IMR-90 (cell line): ENCODE data around the gene IFIT1B. TPM values are rescaled to one million over a fixed set of nuclear protein-coding genes. Genes with fewer than 3 reads are reported as not detected.

Source experiments
- ATAC-seq: fragments of 200-7000 bp; cut with Tn5 transposase; 2 replicates; pipeline ENCODE4 v1.9.1; 2020; ENCODE audit warnings: low read depth, mild to moderate bottlenecking, moderate library complexity
- BruUV-seq: library from RNA; stranded (reverse); fragments of 400-500 nt; replicated peaks from 2 replicates; lab custom pipeline; 2021; lab: Mats Ljungman, UMichigan
- CTCF ChIA-PET: fragments of 300-600 bp; formaldehyde crosslinking; extraction: SDS; loops from one replicate; lab custom pipeline; 2021; ENCODE audit warnings: antibody characterized with exemption; lab: Yijun Ruan, JAX
- POLR2A ChIA-PET: fragments of 300-600 bp; sonication (Branson Sonifier 250); formaldehyde crosslinking; loops from one replicate; lab custom pipeline; 2022; ENCODE audit warnings: antibody characterized with exemption; ENCODE audit not compliant: unreplicated experiment; lab: Charles Lee
- DNase-seq: peaks from one replicate; pipeline ENCODE4 v3.0.0; 2013
- H2AFZ ChIP-seq: replicated peaks from 2 replicates; pipeline ENCODE3; 2013; ENCODE audit warnings: low read length, mild to moderate bottlenecking; ENCODE audit not compliant: poor library complexity
- H2AK5ac ChIP-seq: 2 replicates; pipeline ENCODE4 v1.6.1; 2013; ENCODE audit warnings: low read depth, low read length, inconsistent platforms
- H2AK9ac ChIP-seq: replicated peaks from 2 replicates; pipeline ENCODE3; 2013; ENCODE audit warnings: mild to moderate bottlenecking, low read depth, low read length, moderate library complexity; ENCODE audit not compliant: poor library complexity
- H2BK120ac ChIP-seq: 2 replicates; pipeline ENCODE4 v1.6.1; 2013; ENCODE audit warnings: low read depth, low read length, inconsistent platforms
- H2BK15ac ChIP-seq: 3 replicates; pipeline ENCODE4 v1.6.1; 2013; ENCODE audit warnings: low read depth, low read length, inconsistent platforms
- H2BK20ac ChIP-seq: 2 replicates; pipeline ENCODE4 v1.6.1; 2013; ENCODE audit warnings: low read depth, mild to moderate bottlenecking, inconsistent platforms, low read length, moderate library complexity
- H2BK5ac ChIP-seq: 2 replicates; pipeline ENCODE4 v1.6.1; 2013; ENCODE audit warnings: mild to moderate bottlenecking, low read depth, low read length, inconsistent platforms; ENCODE audit not compliant: poor library complexity, severe bottlenecking
- H3K14ac ChIP-seq: replicated peaks from 2 replicates; pipeline ENCODE4 v1.6.1; 2013; ENCODE audit warnings: low read depth, low read length, inconsistent platforms
- H3K18ac ChIP-seq: 2 replicates; pipeline ENCODE4 v1.6.1; 2013; ENCODE audit warnings: low read depth, low read length, control low read depth
- H3K23ac ChIP-seq: 2 replicates; pipeline ENCODE4 v1.6.1; 2013; ENCODE audit warnings: low read depth, low read length, inconsistent platforms
- H3K27ac ChIP-seq: 2 replicates; pipeline ENCODE4 v1.5.1; 2013; ENCODE audit warnings: mild to moderate bottlenecking, control low read depth, low read length; ENCODE audit not compliant: insufficient read depth
- H3K27me3 ChIP-seq: 2 replicates; pipeline ENCODE4 v1.6.1; 2013; ENCODE audit warnings: low read length; ENCODE audit not compliant: control insufficient read depth, insufficient read depth
- H3K36me3 ChIP-seq: 2 replicates; pipeline ENCODE4 v1.6.1; 2013; ENCODE audit warnings: low read length, mixed read lengths; ENCODE audit not compliant: control insufficient read depth, insufficient read depth
- H3K4ac ChIP-seq: 2 replicates; pipeline ENCODE4 v1.6.1; 2013; ENCODE audit warnings: low read depth, low read length, inconsistent platforms
- H3K4me1 ChIP-seq: 2 replicates; pipeline ENCODE4 v1.6.1; 2013; ENCODE audit warnings: low read length, mixed read lengths; ENCODE audit not compliant: control insufficient read depth, insufficient read depth
- H3K4me2 ChIP-seq: 2 replicates; pipeline ENCODE4 v1.6.1; 2013; ENCODE audit warnings: low read depth, mild to moderate bottlenecking, control low read depth, low read length, moderate library complexity
- H3K4me3 ChIP-seq: 2 replicates; pipeline ENCODE4 v1.5.1; 2013; ENCODE audit warnings: low read depth, mild to moderate bottlenecking, control low read depth, low read length, moderate library complexity; ENCODE audit not compliant: insufficient read depth
- H3K56ac ChIP-seq: 2 replicates; pipeline ENCODE4 v1.6.1; 2013; ENCODE audit warnings: low read length, inconsistent platforms; ENCODE audit not compliant: insufficient read depth; ENCODE audit errors: extremely low read depth
- H3K79me1 ChIP-seq, 2 experiments: 2 replicates each; pipeline ENCODE4 v1.6.1; 2013; ENCODE audit warnings: low read length in 2 of 2, inconsistent platforms in 1 of 2, low read depth in 1 of 2
- H3K9ac ChIP-seq: 2 replicates; pipeline ENCODE4 v1.6.1; 2013; ENCODE audit warnings: low read depth, low read length, control low read depth
- H3K9me1 ChIP-seq: 2 replicates; pipeline ENCODE4 v1.6.1; 2013; ENCODE audit warnings: low read length, inconsistent platforms; ENCODE audit not compliant: insufficient read depth
- H3K9me3 ChIP-seq: 2 replicates; pipeline ENCODE4 v1.6.1; 2013; ENCODE audit warnings: low read length; ENCODE audit not compliant: control insufficient read depth, insufficient read depth
- H4K20me1 ChIP-seq: 2 replicates; pipeline ENCODE4 v1.6.1; 2013; ENCODE audit warnings: low read length, inconsistent platforms; ENCODE audit not compliant: insufficient read depth
- H4K5ac ChIP-seq: 2 replicates; pipeline ENCODE4 v1.6.1; 2013; ENCODE audit warnings: mild to moderate bottlenecking, low read depth, low read length, control low read depth
- H4K8ac ChIP-seq, 2 experiments: 2 replicates each; pipeline ENCODE4 v1.6.1; 2013; ENCODE audit warnings: low read depth in 2 of 2, low read length in 2 of 2, control low read depth in 1 of 2, inconsistent platforms in 1 of 2
- H4K91ac ChIP-seq: 2 replicates; pipeline ENCODE4 v1.6.1; 2013; ENCODE audit warnings: low read depth, low read length, inconsistent platforms; ENCODE audit not compliant: insufficient read depth
- BHLHE40 ChIP-seq: fragments of 150-350 bp; IDR thresholded peaks from 2 replicates; pipeline ENCODE4 v1.6.1; 2016; ENCODE audit warnings: mild to moderate bottlenecking, low read depth, low read length
- CEBPB ChIP-seq: IDR thresholded peaks from 2 replicates; pipeline ENCODE4 v1.6.1; 2012; ENCODE audit warnings: low read depth, low read length, improper control_type of control experiment
- CHD1 ChIP-seq: IDR thresholded peaks from 2 replicates; pipeline ENCODE4 v1.6.1; 2012; ENCODE audit warnings: low read depth, low read length, improper control_type of control experiment
- CTCF ChIP-seq: conservative IDR thresholded peaks from 2 replicates; pipeline ENCODE4 v1.5.1; 2012; ENCODE audit warnings: mild to moderate bottlenecking, low read depth, low read length, improper control_type of control experiment
- ELK1 ChIP-seq: fragments of 150-350 bp; IDR thresholded peaks from 2 replicates; pipeline ENCODE4 v1.6.1; 2016; ENCODE audit warnings: low read depth, mild to moderate bottlenecking, low read length, moderate library complexity, borderline replicate concordance
- FOS ChIP-seq: fragments of 150-350 bp; IDR thresholded peaks from 2 replicates; pipeline ENCODE4 v1.6.1; 2016; ENCODE audit warnings: low read depth, low read length
- MAFK ChIP-seq: IDR thresholded peaks from 2 replicates; pipeline ENCODE4 v1.6.1; 2012; ENCODE audit warnings: low read depth, low read length, improper control_type of control experiment
- MAZ ChIP-seq: IDR thresholded peaks from 2 replicates; pipeline ENCODE4 v1.6.1; 2012; ENCODE audit warnings: low read depth, mild to moderate bottlenecking, low read length, improper control_type of control experiment, moderate library complexity, borderline replicate concordance
- MXI1 ChIP-seq: IDR thresholded peaks from 2 replicates; pipeline ENCODE4 v1.6.1; 2012; ENCODE audit warnings: low read depth, mild to moderate bottlenecking, low read length, moderate library complexity, borderline replicate concordance
- NFE2L2 ChIP-seq: fragments of 150-350 bp; IDR thresholded peaks from 2 replicates; pipeline ENCODE4 v1.6.1; 2016; ENCODE audit warnings: low read depth, mild to moderate bottlenecking, low read length
- POLR2A ChIP-seq: IDR thresholded peaks from 2 replicates; pipeline ENCODE4 v1.6.1; 2012; ENCODE audit warnings: mild to moderate bottlenecking, low read depth, low read length
- RAD21 ChIP-seq: IDR thresholded peaks from 2 replicates; pipeline ENCODE4 v1.6.1; 2012; ENCODE audit warnings: low read length, improper control_type of control experiment
- RCOR1 ChIP-seq: IDR thresholded peaks from 2 replicates; pipeline ENCODE4 v1.6.1; 2012; ENCODE audit warnings: mild to moderate bottlenecking, low read length, improper control_type of control experiment; ENCODE audit not compliant: insufficient replicate concordance
- RFX5 ChIP-seq: IDR thresholded peaks from 2 replicates; pipeline ENCODE4 v1.8.0; 2012; ENCODE audit warnings: low read depth, mild to moderate bottlenecking, low read length, moderate library complexity
- SMC3 ChIP-seq: fragments of 150-350 bp; IDR thresholded peaks from 2 replicates; pipeline ENCODE4 v1.6.1; 2016; ENCODE audit warnings: low read depth, mild to moderate bottlenecking, antibody characterized with exemption, low read length, moderate library complexity
- dilution Hi-C: fragments of 300-500 bp; cut with HindIII; formaldehyde crosslinking; loops from one replicate; pipeline ENCODE4 v1.14.3; 2018; ENCODE audit warnings: low sequenced_read_pairs; ENCODE audit not compliant: unreplicated experiment
- in situ Hi-C: fragments of 300-500 bp; cut with MboI; formaldehyde crosslinking; loops from 3 replicates; pipeline ENCODE4 v1.14.3; 2019; ENCODE audit warnings: low sequenced_read_pairs, inconsistent platforms, mixed read lengths
- intact Hi-C: fragments of 100-400 bp; cut with micrococcal nuclease; formaldehyde crosslinking; loops from 2 replicates; pipeline ENCODE4 v1.10.0; 2022
- polyA plus RNA-seq, 3 experiments: library from polyadenylated mRNA; depleted of rRNA; stranded (reverse); fragments of >200 nt; gene quantifications; 2 replicates each; pipeline ENCODE4 v1.2.3, GENCODE V29; 2012; ENCODE audit warnings: low replicate concordance in 1 of 3
- total RNA-seq: library from RNA; depleted of rRNA; stranded (reverse); fragments of >200 nt; gene quantifications from 2 replicates; pipeline ENCODE4 v1.2.3, GENCODE V29; 2012
- TF ChIP-seq, protein P1 (sequence below): fragments of 150-350 bp; IDR thresholded peaks from 2 replicates; pipeline ENCODE4 v1.6.1; 2017; ENCODE audit warnings: mild to moderate bottlenecking, antibody characterized with exemption, low read length, low read depth

The IFIT1B gene
- total and polyA plus RNA-seq, 2 of the 4 experiments (the other 2 are of a cell fraction) = not detected

DNA sequence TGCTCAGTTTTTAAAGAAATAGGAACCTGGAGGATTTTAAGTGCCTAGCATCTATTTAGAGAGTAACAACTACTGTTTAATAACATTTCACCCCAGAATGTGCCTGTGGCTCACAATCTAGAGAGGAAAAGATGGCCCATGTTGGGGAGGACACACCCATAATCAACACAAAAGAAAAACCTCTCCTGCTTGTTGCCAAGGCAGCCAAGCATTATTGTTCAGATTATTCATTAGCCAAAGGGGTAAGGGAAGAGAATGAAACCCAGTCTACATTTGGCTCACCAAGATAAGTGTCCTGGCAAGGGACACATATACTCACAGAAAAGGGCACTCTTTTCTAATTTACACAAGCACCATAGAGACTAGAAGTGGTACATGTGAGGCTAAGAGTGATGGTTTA lies 17.7 kb upstream of the IFIT1B start:
- Histone ChIP-seq H4K5ac (no peak overlapping the region), H3K56ac (no peak overlapping the region), H3K4me2 (no peak overlapping the region), H2BK5ac (no peak overlapping the region), H3K4me1 (peaks cover 3% of the 10 kb centered on the region; the same call in 1 of the 2 replicates), H3K79me1 (no peaks in the 10 kb centered on the region), H2BK20ac (no peak overlapping the region), H3K14ac (no peak overlapping the region), H3K4ac (no peak overlapping the region), H2AK5ac (no peak overlapping the region), H4K20me1 (no peaks in the 10 kb centered on the region), H4K91ac (no peak overlapping the region), H2BK15ac (no peak overlapping the region), H4K8ac (no peak overlapping the region), H3K9ac (no peak overlapping the region), H2AFZ (no peak overlapping the region), H3K18ac (no peak overlapping the region), H3K9me1 (0 out of 2 replicates have a peak, but pooled peaks cover 2% of the 10 kb centered on the region), H3K27ac (no peak overlapping the region), H3K27me3 (no peaks in the 10 kb centered on the region), H3K23ac (no peak overlapping the region), H3K9me3 (no peaks in the 10 kb centered on the region), H3K4me3 (no peak overlapping the region), H3K36me3 (no peaks in the 10 kb centered on the region), H2BK120ac (no peak overlapping the region), H2AK9ac (no peak overlapping the region)
- dilution Hi-C loops (no loop called here), in situ Hi-C loops (no loop called here), intact Hi-C loops (no loop called here)
- no TSS peak for BruUV-seq
- DNase-seq (no peak), ATAC-seq (no peak)
- ChIA-PET POLR2A (no interaction called here), CTCF (no interaction called here)
- no peak for TF ChIP-seq FOS
- TF ChIP-seq MAFK = no peak
- TF ChIP-seq SMC3 = no peak
- TF ChIP-seq ELK1 = no peak
- TF ChIP-seq CTCF = no peak
- TF ChIP-seq RAD21 = no peak
- TF ChIP-seq POLR2A = no peak
- TF ChIP-seq NFE2L2 = no peak
- no peak for TF ChIP-seq RFX5
- TF ChIP-seq CHD1 = no peak
- TF ChIP-seq CEBPB = no peak
- TF ChIP-seq MXI1 = no peak
- no peak for TF ChIP-seq RCOR1
- TF ChIP-seq BHLHE40 = no peak
- TF ChIP-seq, protein P1, sequence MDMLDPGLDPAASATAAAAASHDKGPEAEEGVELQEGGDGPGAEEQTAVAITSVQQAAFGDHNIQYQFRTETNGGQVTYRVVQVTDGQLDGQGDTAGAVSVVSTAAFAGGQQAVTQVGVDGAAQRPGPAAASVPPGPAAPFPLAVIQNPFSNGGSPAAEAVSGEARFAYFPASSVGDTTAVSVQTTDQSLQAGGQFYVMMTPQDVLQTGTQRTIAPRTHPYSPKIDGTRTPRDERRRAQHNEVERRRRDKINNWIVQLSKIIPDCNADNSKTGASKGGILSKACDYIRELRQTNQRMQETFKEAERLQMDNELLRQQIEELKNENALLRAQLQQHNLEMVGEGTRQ = no peak
- TF ChIP-seq MAZ = no peak
